ENCODE measurements around the gene ANK3.

ANK3 gene

GRCh38 chr10:60376221-60377041 lies 13.2 kb downstream of the ANK3 start:
- no peak for DNase-seq

- DNase-seq: no peak
Observed at GRCh38 chr10:60375293-60376004, 14.2 kb downstream of the ANK3 start.

GRCh38 chr10:60374836-60375235 lies 14.8 kb downstream of the ANK3 start:
- no peak for DNase-seq

GRCh38 chr10:60372436-60372835 lies 17.2 kb downstream of the ANK3 start:
- DNase-seq: no peak

- no peak for DNase-seq
Observed at GRCh38 chr10:60369547-60369930, 20.1 kb downstream of the ANK3 start.

- DNase-seq: no peak
Observed at GRCh38 chr10:60368875-60369546, 20.7 kb downstream of the ANK3 start.

- no peak for DNase-seq
Observed at GRCh38 chr10:60367901-60368300, 21.8 kb downstream of the ANK3 start.

- no peak for DNase-seq
Observed at GRCh38 chr10:60367431-60367830, 22.2 kb downstream of the ANK3 start.

GRCh38 chr10:60367024-60367423 lies 22.7 kb downstream of the ANK3 start:
- no peak for DNase-seq

GRCh38 chr10:60363187-60363586 lies 26.5 kb downstream of the ANK3 start:
- no peak for DNase-seq

- no peak for DNase-seq
Observed at GRCh38 chr10:60362461-60362860, 27.2 kb downstream of the ANK3 start.

GRCh38 chr10:60359066-60359465 lies 30.6 kb downstream of the ANK3 start:
- DNase-seq: no peak

GRCh38 chr10:60358282-60358681 lies 31.4 kb downstream of the ANK3 start:
- no peak for DNase-seq

- no peak for DNase-seq
Observed at GRCh38 chr10:60353519-60354258, 36.0 kb downstream of the ANK3 start.

GRCh38 chr10:60352105-60352504 lies 37.6 kb downstream of the ANK3 start:
- no peak for DNase-seq

GRCh38 chr10:60351191-60351853 lies 38.4 kb downstream of the ANK3 start:
- no peak for DNase-seq

GRCh38 chr10:60350400-60350799 lies 39.3 kb downstream of the ANK3 start:
- no peak for DNase-seq

- DNase-seq: no peak
Observed at GRCh38 chr10:60349426-60349825, 40.2 kb downstream of the ANK3 start.

GRCh38 chr10:60348982-60349381 lies 40.7 kb downstream of the ANK3 start:
- DNase-seq: no peak

GRCh38 chr10:60347270-60347669 lies 42.4 kb downstream of the ANK3 start:
- no peak for DNase-seq

GRCh38 chr10:60346661-60347060 lies 43.0 kb downstream of the ANK3 start:
- DNase-seq: no peak

- no peak for DNase-seq
Observed at GRCh38 chr10:60343254-60343653, 46.4 kb downstream of the ANK3 start.

GRCh38 chr10:60341969-60342368 lies 47.7 kb downstream of the ANK3 start:
- no peak for DNase-seq
